Heart right ventricle (tissue), 16 donors: ENCODE measurements around the gene ALG1. TPM values are rescaled to one million over a fixed set of nuclear protein-coding genes. Genes with fewer than 3 reads are reported as not detected.
A peak's percentile ranks its signal among the peaks of the same experiment; 100 is the strongest.

Experiments used
- ATAC-seq, 8 donors: fragments of 200-7000 bp; cut with Tn5 transposase; one replicate each; pipeline ENCODE4 v1.9.1; 2020; ENCODE audit warnings: mild to moderate bottlenecking in 8 of 8, moderate library complexity in 8 of 8, moderate number of reproducible peaks in 1 of 8
- DNase-seq, 2 donors: peaks; one replicate each; pipeline ENCODE4 v3.0.0-alpha.2; 2020
- H3K27ac ChIP-seq, 10 donors: fragments of 200-600 bp; sonication (generic) in 2 of 10; one replicate each; pipeline versions ENCODE4 v1.5.0 to v1.8.0; 2020 to 2022; ENCODE audit warnings: mild to moderate bottlenecking in 3 of 10
- H3K27me3 ChIP-seq, 7 donors: fragments of 200-600 bp; one replicate each; pipeline ENCODE4 v1.8.0; 2021 to 2022; ENCODE audit warnings: mild to moderate bottlenecking in 2 of 7
- H3K36me3 ChIP-seq, 9 donors: fragments of 200-600 bp; sonication (generic) in 1 of 9; one replicate each; pipeline versions ENCODE4 v1.5.0 to v1.8.0; 2020 to 2022; ENCODE audit warnings: mild to moderate bottlenecking in 2 of 9
- H3K4me1 ChIP-seq, 9 donors: fragments of 200-600 bp; sonication (generic) in 1 of 9; one replicate each; pipeline versions ENCODE4 v1.5.0 to v1.8.0; 2020 to 2022; ENCODE audit warnings: mild to moderate bottlenecking in 4 of 9
- H3K4me3 ChIP-seq, 10 donors: fragments of 200-600 bp; sonication (generic) in 2 of 10; one replicate each; pipeline versions ENCODE4 v1.5.0 to v1.8.0; 2020 to 2022; ENCODE audit warnings: mild to moderate bottlenecking in 7 of 10, moderate library complexity in 2 of 10
- H3K9me3 ChIP-seq, 11 donors: fragments of 200-600 bp in 10 of 11; sonication (generic) in 2 of 11; one replicate each; pipeline versions ENCODE4 v1.5.0 to v1.8.0; 2013 to 2022; ENCODE audit warnings: mild to moderate bottlenecking in 2 of 11, control low read depth in 1 of 11, moderate library complexity in 1 of 11
- WGBS, 2 donors: extraction: QIAGEN DNeasy Blood & Tissue Kit; methylation state at CpG; one replicate each; pipeline ENCODE4 v1.1.7; 2013; ENCODE audit warnings: inconsistent platforms in 1 of 2; 5-methylcytosine and 5-hydroxymethylcytosine counted together
- intact Hi-C, 10 donors: fragments of 100-400 bp; cut with DNase I; formaldehyde crosslinking; loops; one replicate each; pipeline versions ENCODE4 v1.11.1 to v1.14.2; 2022
- polyA plus RNA-seq, 2 donors: library from polyadenylated mRNA; stranded (reverse); fragments of 200-250 nt; gene quantifications; one replicate each; pipeline ENCODE4 v1.2.3, GENCODE V29; 2013
- total RNA-seq, 10 donors: library from RNA; stranded (reverse); fragmentation: NEBNext Ultra II Directional in 3 of 10; extraction: Animal tissue kit (Norgen Biotek cat#: 25700) in 3 of 10; gene quantifications; one replicate each; pipeline versions ENCODE4 v1.2.1 to v1.2.4, GENCODE V29; 2021 to 2023
- TF ChIP-seq, protein P1 (sequence below), 9 donors: fragments of 200-600 bp; sonication (generic) in 2 of 9; IDR thresholded peaks; one replicate each; pipeline versions ENCODE4 v1.5.0 to v1.8.0; 2021 to 2022; ENCODE audit warnings: antibody characterized with exemption in 9 of 9, mild to moderate bottlenecking in 5 of 9, moderate library complexity in 1 of 9
- donor health status: Arrhythmogenic right ventricular cardiomyopathy.
- donor health status: ischemic (EF 13 %, LVEDD 7.1; RV severe dilation, severe dysfunction).
- donor health status: healthy with polysubstance abuse.
- donor health status: DM: no; HTN: yes; CAD: no.
- donor health status: DM: no; HTN: no; CAD: no.
- donor health status: ischemic (EF 25% LVEDD 6.9; RV normal size, moderate dysfunction).
- donor health status: ischemic (EF 25% LVEDD 5.7; RV mildly dilated, moderate dysfunction).
- donor health status: healthy.
- donor health status: DM: yes; HTN: yes; CAD: no.
- donor health status: Ischemic cardiomyopathy.
- donor health status: ischemic (EF 35%, LVEDD 5.7; RV mildly dilated, moderate dysfunction).
- donor health status: nonischemic (EF 11% LVEDD 7.7; RV severe dilation, severe dysfunction).
- donor health status: DM: yes; HTN: yes; CAD: no.
- donor health status: PGD.
- donor health status: ischemic (EF 29% LVEDD 5.4; RV normal size, mild dysfunction).
- donor health status: nonischemic (EF 23%, LVEDD 6.1; RV moderate dilation, normal function).

Gene ALG1
- total and polyA plus RNA-seq, 12 donors, result 4.9 to 13.7 (median 8.4) TPM

DNA sequence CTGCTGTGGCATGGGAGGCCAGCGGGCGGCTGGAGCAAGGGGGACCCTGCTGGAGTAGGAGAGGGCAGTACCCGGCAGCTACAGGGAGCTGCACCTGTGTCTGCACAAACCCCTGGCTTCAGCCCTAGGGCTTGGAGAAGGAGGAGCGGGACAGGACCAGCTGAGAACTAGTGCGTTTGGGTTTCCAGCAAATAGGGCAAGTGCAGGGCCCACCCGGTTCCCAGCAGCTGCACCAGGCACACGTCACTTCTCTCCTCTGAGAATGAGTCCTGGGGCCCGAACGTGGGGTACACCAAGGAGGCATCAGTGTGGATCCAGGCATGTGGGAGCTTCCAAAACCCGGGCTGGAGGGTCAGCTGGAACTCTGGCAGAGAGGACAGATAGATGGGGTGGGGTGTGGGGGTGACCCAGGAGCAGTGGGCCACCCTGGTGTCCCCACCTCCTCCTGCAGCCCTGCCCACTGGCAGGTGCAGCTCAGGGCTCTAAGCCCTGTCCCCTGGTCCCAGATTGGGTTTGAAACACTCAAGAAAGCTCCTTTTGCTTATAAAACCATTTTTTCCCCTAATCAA is 11.5 kb upstream of the ALG1 start:
- DNase-seq (no peak), ATAC-seq (no peak)
- intact Hi-C loops, result no loop called here
- peaks cover 0 to 10% (median 0%) of the 10 kb centered on the region in 9 donors for H3K4me1 ChIP-seq
- no peaks in the 10 kb centered on the region for H3K9me3 ChIP-seq
- no peaks in the 10 kb centered on the region for H3K27me3 ChIP-seq
- WGBS, 2 donors, result 77 to 80% methylated on average over 10 of the region's 10 CpGs
- no peaks in the 10 kb centered on the region for H3K36me3 ChIP-seq
- H3K27ac ChIP-seq, result no peak overlapping the region
- TF ChIP-seq, protein P1, sequence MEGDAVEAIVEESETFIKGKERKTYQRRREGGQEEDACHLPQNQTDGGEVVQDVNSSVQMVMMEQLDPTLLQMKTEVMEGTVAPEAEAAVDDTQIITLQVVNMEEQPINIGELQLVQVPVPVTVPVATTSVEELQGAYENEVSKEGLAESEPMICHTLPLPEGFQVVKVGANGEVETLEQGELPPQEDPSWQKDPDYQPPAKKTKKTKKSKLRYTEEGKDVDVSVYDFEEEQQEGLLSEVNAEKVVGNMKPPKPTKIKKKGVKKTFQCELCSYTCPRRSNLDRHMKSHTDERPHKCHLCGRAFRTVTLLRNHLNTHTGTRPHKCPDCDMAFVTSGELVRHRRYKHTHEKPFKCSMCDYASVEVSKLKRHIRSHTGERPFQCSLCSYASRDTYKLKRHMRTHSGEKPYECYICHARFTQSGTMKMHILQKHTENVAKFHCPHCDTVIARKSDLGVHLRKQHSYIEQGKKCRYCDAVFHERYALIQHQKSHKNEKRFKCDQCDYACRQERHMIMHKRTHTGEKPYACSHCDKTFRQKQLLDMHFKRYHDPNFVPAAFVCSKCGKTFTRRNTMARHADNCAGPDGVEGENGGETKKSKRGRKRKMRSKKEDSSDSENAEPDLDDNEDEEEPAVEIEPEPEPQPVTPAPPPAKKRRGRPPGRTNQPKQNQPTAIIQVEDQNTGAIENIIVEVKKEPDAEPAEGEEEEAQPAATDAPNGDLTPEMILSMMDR (IDR thresholded peaks at IDR 0.05), result no peak
- H3K4me3 ChIP-seq, result no peak overlapping the region

- intact Hi-C loops, result no loop called here
- DNase-seq, result no peak
- Histone ChIP-seq H3K27ac (no peak overlapping the region), H3K9me3 (no peaks in the 10 kb centered on the region), H3K4me1 (peaks cover 0 to 19% (median 0%) of the 10 kb centered on the region in 9 donors), H3K27me3 (no peaks in the 10 kb centered on the region), H3K4me3 (no peak overlapping the region), H3K36me3 (no peaks in the 10 kb centered on the region)
- 81 to 88% methylated on average over 11 of the region's 11 CpGs for WGBS, 2 donors
- ATAC-seq, result no peak
- TF ChIP-seq, protein P1 (IDR thresholded peaks at IDR 0.05), result no peak
These were observed 9.6 kb upstream of the ALG1 start for GRCh38 chr16:5062051-5062450.

GRCh38 chr16:5062790-5063765 is 8.6 kb upstream of the ALG1 start:
- DNase-seq, result no peak
- peaks cover 0 to 18% (median 0%) of the 10 kb centered on the region in 9 donors for H3K4me1 ChIP-seq
- no peak overlapping the region for H3K4me3 ChIP-seq
- no peaks in the 10 kb centered on the region for H3K9me3 ChIP-seq
- intact Hi-C loops, result no loop called here
- H3K36me3 ChIP-seq, result no peaks in the 10 kb centered on the region
- 60 to 61% methylated on average over 19 of the region's 19 CpGs for WGBS, 2 donors
- no peak for ATAC-seq
- H3K27ac ChIP-seq, result no peak overlapping the region
- TF ChIP-seq, protein P1 (IDR thresholded peaks at IDR 0.05), result no peak
- H3K27me3 ChIP-seq, result no peaks in the 10 kb centered on the region

GRCh38 chr16:5064915-5065314 is 6.7 kb upstream of the ALG1 start:
- TF ChIP-seq, protein P1 (IDR thresholded peaks at IDR 0.05), result no peak
- H3K27ac ChIP-seq, result peak overlapping the region in 1 of 10 donors; percentile 73
- ATAC-seq (no peak), DNase-seq (no peak)
- no peak overlapping the region for H3K4me3 ChIP-seq
- 71 to 72% methylated on average over 7 of the region's 7 CpGs for WGBS, 2 donors
- H3K4me1 ChIP-seq, result peaks cover 0 to 11% (median 0%) of the 10 kb centered on the region in 9 donors
- no peaks in the 10 kb centered on the region for H3K36me3 ChIP-seq
- H3K27me3 ChIP-seq, result no peaks in the 10 kb centered on the region
- intact Hi-C loops, result no loop called here
- no peaks in the 10 kb centered on the region for H3K9me3 ChIP-seq
